ENCODE results near the gene ERC2.

Gene ERC2

GRCh38 chr3:56229311-56229710 lies 239.0 kb downstream of the ERC2 start:
- Histone ChIP-seq H3K9me3 (ENCODE audit: control insufficient read depth, low read length) (no peaks in the 10 kb centered on the region), H3K27ac (ENCODE audit: low read depth, low read length, severe bottlenecking) (no peak overlapping the region), H3K4me1 (ENCODE audit: control insufficient read depth, insufficient read depth, low read length, poor library complexity, severe bottlenecking) (no peaks in the 10 kb centered on the region), H3K36me3 (ENCODE audit: control insufficient read depth, insufficient read depth, low read length) (no peaks in the 10 kb centered on the region), H3K4me3 (ENCODE audit: extremely low read depth, insufficient read depth, low read length, poor library complexity, severe bottlenecking) (no peak overlapping the region)
- no CpG with 5 or more reads among the region's 1 CpG for WGBS, 2 experiments (ENCODE audit: insufficient coverage in 2 of 2)

GRCh38 chr3:56222866-56223265 lies 245.4 kb downstream of the ERC2 start:
- WGBS, 2 experiments (ENCODE audit: insufficient coverage in 2 of 2) = 74 to 75% methylated on average over 2 of the region's 2 CpGs
- H3K27ac ChIP-seq (ENCODE audit: low read depth, low read length, severe bottlenecking) = no peak overlapping the region
- no peaks in the 10 kb centered on the region for H3K9me3 ChIP-seq (ENCODE audit: control insufficient read depth, low read length)
- no peak overlapping the region for H3K4me3 ChIP-seq (ENCODE audit: extremely low read depth, insufficient read depth, low read length, poor library complexity, severe bottlenecking)
- peaks cover 3% of the 10 kb centered on the region for H3K4me1 ChIP-seq (ENCODE audit: control insufficient read depth, insufficient read depth, low read length, poor library complexity, severe bottlenecking)
- no peaks in the 10 kb centered on the region for H3K36me3 ChIP-seq (ENCODE audit: control insufficient read depth, insufficient read depth, low read length)

GRCh38 chr3:56219894-56220805 lies 248.1 kb downstream of the ERC2 start:
- Histone ChIP-seq H3K4me1 (ENCODE audit: control insufficient read depth, insufficient read depth, low read length, poor library complexity, severe bottlenecking) (peaks cover 3% of the 10 kb centered on the region), H3K4me3 (ENCODE audit: extremely low read depth, insufficient read depth, low read length, poor library complexity, severe bottlenecking) (no peak overlapping the region), H3K27ac (ENCODE audit: low read depth, low read length, severe bottlenecking) (peak overlapping the region; percentile 74), H3K9me3 (ENCODE audit: control insufficient read depth, low read length) (no peaks in the 10 kb centered on the region), H3K36me3 (ENCODE audit: control insufficient read depth, insufficient read depth, low read length) (no peaks in the 10 kb centered on the region)
- 56 to 59% methylated on average over 5 to 6 of the region's 11 CpGs for WGBS, 2 experiments (ENCODE audit: insufficient coverage in 2 of 2)

GRCh38 chr3:56209982-56210751 lies 258.1 kb downstream of the ERC2 start:
- no peaks in the 10 kb centered on the region for H3K36me3 ChIP-seq (ENCODE audit: control insufficient read depth, insufficient read depth, low read length)
- no peaks in the 10 kb centered on the region for H3K4me1 ChIP-seq (ENCODE audit: control insufficient read depth, insufficient read depth, low read length, poor library complexity, severe bottlenecking)
- no CpG with 5 or more reads among the region's 2 CpGs for WGBS, 2 experiments (ENCODE audit: insufficient coverage in 2 of 2)
- H3K4me3 ChIP-seq (ENCODE audit: extremely low read depth, insufficient read depth, low read length, poor library complexity, severe bottlenecking) = no peak overlapping the region
- no peak overlapping the region for H3K27ac ChIP-seq (ENCODE audit: low read depth, low read length, severe bottlenecking)
- H3K9me3 ChIP-seq (ENCODE audit: control insufficient read depth, low read length) = no peaks in the 10 kb centered on the region

GRCh38 chr3:56207922-56208321 lies 260.3 kb downstream of the ERC2 start:
- Histone ChIP-seq H3K4me3 (ENCODE audit: extremely low read depth, insufficient read depth, low read length, poor library complexity, severe bottlenecking) (no peak overlapping the region), H3K4me1 (ENCODE audit: control insufficient read depth, insufficient read depth, low read length, poor library complexity, severe bottlenecking) (no peaks in the 10 kb centered on the region), H3K27ac (ENCODE audit: low read depth, low read length, severe bottlenecking) (no peak overlapping the region), H3K9me3 (ENCODE audit: control insufficient read depth, low read length) (no peaks in the 10 kb centered on the region), H3K36me3 (ENCODE audit: control insufficient read depth, insufficient read depth, low read length) (no peaks in the 10 kb centered on the region)
- whole genome bisulfite sequencing, 2 experiments (ENCODE audit: insufficient coverage in 2 of 2) = 80 to 90% methylated on average over 1 to 3 of the region's 4 CpGs

- H3K36me3 ChIP-seq (ENCODE audit: control insufficient read depth, insufficient read depth, low read length) = no peaks in the 10 kb centered on the region
- no peaks in the 10 kb centered on the region for H3K9me3 ChIP-seq (ENCODE audit: control insufficient read depth, low read length)
- no peak overlapping the region for H3K4me3 ChIP-seq (ENCODE audit: extremely low read depth, insufficient read depth, low read length, poor library complexity, severe bottlenecking)
- 89% methylated on average over 2 of the region's 3 CpGs; no CpG with 5 or more reads in 1 of the 2 experiments for WGBS, 2 experiments (ENCODE audit: insufficient coverage in 2 of 2)
- no peak overlapping the region for H3K27ac ChIP-seq (ENCODE audit: low read depth, low read length, severe bottlenecking)
- no peaks in the 10 kb centered on the region for H3K4me1 ChIP-seq (ENCODE audit: control insufficient read depth, insufficient read depth, low read length, poor library complexity, severe bottlenecking)
These were observed 262.9 kb downstream of the ERC2 start for GRCh38 chr3:56205406-56205805.

GRCh38 chr3:56202997-56203396 lies 265.3 kb downstream of the ERC2 start:
- H3K9me3 ChIP-seq (ENCODE audit: control insufficient read depth, low read length) = no peaks in the 10 kb centered on the region
- no peaks in the 10 kb centered on the region for H3K36me3 ChIP-seq (ENCODE audit: control insufficient read depth, insufficient read depth, low read length)
- no peak overlapping the region for H3K27ac ChIP-seq (ENCODE audit: low read depth, low read length, severe bottlenecking)
- no peaks in the 10 kb centered on the region for H3K4me1 ChIP-seq (ENCODE audit: control insufficient read depth, insufficient read depth, low read length, poor library complexity, severe bottlenecking)
- H3K4me3 ChIP-seq (ENCODE audit: extremely low read depth, insufficient read depth, low read length, poor library complexity, severe bottlenecking) = no peak overlapping the region
- WGBS, 2 experiments (ENCODE audit: insufficient coverage in 2 of 2) = no CpG with 5 or more reads among the region's 4 CpGs

- no peaks in the 10 kb centered on the region for H3K36me3 ChIP-seq (ENCODE audit: control insufficient read depth, insufficient read depth, low read length)
- no CpG with 5 or more reads among the region's 1 CpG for WGBS, 2 experiments (ENCODE audit: insufficient coverage in 2 of 2)
- H3K27ac ChIP-seq (ENCODE audit: low read depth, low read length, severe bottlenecking) = no peak overlapping the region
- H3K9me3 ChIP-seq (ENCODE audit: control insufficient read depth, low read length) = no peaks in the 10 kb centered on the region
- no peaks in the 10 kb centered on the region for H3K4me1 ChIP-seq (ENCODE audit: control insufficient read depth, insufficient read depth, low read length, poor library complexity, severe bottlenecking)
- H3K4me3 ChIP-seq (ENCODE audit: extremely low read depth, insufficient read depth, low read length, poor library complexity, severe bottlenecking) = no peak overlapping the region
These were observed 266.9 kb downstream of the ERC2 start for GRCh38 chr3:56201407-56201806.

GRCh38 chr3:56200251-56200650 lies 268.0 kb downstream of the ERC2 start:
- H3K4me1 ChIP-seq (ENCODE audit: control insufficient read depth, insufficient read depth, low read length, poor library complexity, severe bottlenecking) = no peaks in the 10 kb centered on the region
- no peak overlapping the region for H3K4me3 ChIP-seq (ENCODE audit: extremely low read depth, insufficient read depth, low read length, poor library complexity, severe bottlenecking)
- H3K36me3 ChIP-seq (ENCODE audit: control insufficient read depth, insufficient read depth, low read length) = no peaks in the 10 kb centered on the region
- no peak overlapping the region for H3K27ac ChIP-seq (ENCODE audit: low read depth, low read length, severe bottlenecking)
- no peaks in the 10 kb centered on the region for H3K9me3 ChIP-seq (ENCODE audit: control insufficient read depth, low read length)

- no peaks in the 10 kb centered on the region for H3K4me1 ChIP-seq (ENCODE audit: control insufficient read depth, insufficient read depth, low read length, poor library complexity, severe bottlenecking)
- no peaks in the 10 kb centered on the region for H3K36me3 ChIP-seq (ENCODE audit: control insufficient read depth, insufficient read depth, low read length)
- H3K27ac ChIP-seq (ENCODE audit: low read depth, low read length, severe bottlenecking) = no peak overlapping the region
- H3K9me3 ChIP-seq (ENCODE audit: control insufficient read depth, low read length) = no peaks in the 10 kb centered on the region
- no peak overlapping the region for H3K4me3 ChIP-seq (ENCODE audit: extremely low read depth, insufficient read depth, low read length, poor library complexity, severe bottlenecking)
These were observed 270.3 kb downstream of the ERC2 start for GRCh38 chr3:56197991-56198390.
